IMR-90 (cell line): ENCODE data around the gene MRAP2.

Experiments used
- BHLHE40 ChIP-seq: fragments of 150-350 bp; IDR thresholded peaks from 2 replicates; pipeline ENCODE4 v1.6.1; 2016; ENCODE audit warnings: mild to moderate bottlenecking, low read depth, low read length
- CHD1 ChIP-seq: IDR thresholded peaks from 2 replicates; pipeline ENCODE4 v1.6.1; 2012; ENCODE audit warnings: low read depth, low read length, improper control_type of control experiment
- ELK1 ChIP-seq: fragments of 150-350 bp; IDR thresholded peaks from 2 replicates; pipeline ENCODE4 v1.6.1; 2016; ENCODE audit warnings: low read depth, mild to moderate bottlenecking, low read length, moderate library complexity, borderline replicate concordance
- FOS ChIP-seq: fragments of 150-350 bp; IDR thresholded peaks from 2 replicates; pipeline ENCODE4 v1.6.1; 2016; ENCODE audit warnings: low read depth, low read length
- MAFK ChIP-seq: IDR thresholded peaks from 2 replicates; pipeline ENCODE4 v1.6.1; 2012; ENCODE audit warnings: low read depth, low read length, improper control_type of control experiment
- MXI1 ChIP-seq: IDR thresholded peaks from 2 replicates; pipeline ENCODE4 v1.6.1; 2012; ENCODE audit warnings: low read depth, mild to moderate bottlenecking, low read length, moderate library complexity, borderline replicate concordance
- POLR2A ChIP-seq: IDR thresholded peaks from 2 replicates; pipeline ENCODE4 v1.6.1; 2012; ENCODE audit warnings: mild to moderate bottlenecking, low read depth, low read length
- RAD21 ChIP-seq: IDR thresholded peaks from 2 replicates; pipeline ENCODE4 v1.6.1; 2012; ENCODE audit warnings: low read length, improper control_type of control experiment
- RCOR1 ChIP-seq: IDR thresholded peaks from 2 replicates; pipeline ENCODE4 v1.6.1; 2012; ENCODE audit warnings: mild to moderate bottlenecking, low read length, improper control_type of control experiment; ENCODE audit not compliant: insufficient replicate concordance
- RFX5 ChIP-seq: IDR thresholded peaks from 2 replicates; pipeline ENCODE4 v1.8.0; 2012; ENCODE audit warnings: low read depth, mild to moderate bottlenecking, low read length, moderate library complexity
- SMC3 ChIP-seq: fragments of 150-350 bp; IDR thresholded peaks from 2 replicates; pipeline ENCODE4 v1.6.1; 2016; ENCODE audit warnings: low read depth, mild to moderate bottlenecking, antibody characterized with exemption, low read length, moderate library complexity
- TF ChIP-seq, protein P1 (sequence below): conservative IDR thresholded peaks from 2 replicates; pipeline ENCODE4 v1.5.1; 2012; ENCODE audit warnings: mild to moderate bottlenecking, low read depth, low read length, improper control_type of control experiment
- TF ChIP-seq, protein P2 (sequence below): fragments of 150-350 bp; IDR thresholded peaks from 2 replicates; pipeline ENCODE4 v1.6.1; 2017; ENCODE audit warnings: mild to moderate bottlenecking, antibody characterized with exemption, low read length, low read depth

- TF ChIP-seq, protein P1, sequence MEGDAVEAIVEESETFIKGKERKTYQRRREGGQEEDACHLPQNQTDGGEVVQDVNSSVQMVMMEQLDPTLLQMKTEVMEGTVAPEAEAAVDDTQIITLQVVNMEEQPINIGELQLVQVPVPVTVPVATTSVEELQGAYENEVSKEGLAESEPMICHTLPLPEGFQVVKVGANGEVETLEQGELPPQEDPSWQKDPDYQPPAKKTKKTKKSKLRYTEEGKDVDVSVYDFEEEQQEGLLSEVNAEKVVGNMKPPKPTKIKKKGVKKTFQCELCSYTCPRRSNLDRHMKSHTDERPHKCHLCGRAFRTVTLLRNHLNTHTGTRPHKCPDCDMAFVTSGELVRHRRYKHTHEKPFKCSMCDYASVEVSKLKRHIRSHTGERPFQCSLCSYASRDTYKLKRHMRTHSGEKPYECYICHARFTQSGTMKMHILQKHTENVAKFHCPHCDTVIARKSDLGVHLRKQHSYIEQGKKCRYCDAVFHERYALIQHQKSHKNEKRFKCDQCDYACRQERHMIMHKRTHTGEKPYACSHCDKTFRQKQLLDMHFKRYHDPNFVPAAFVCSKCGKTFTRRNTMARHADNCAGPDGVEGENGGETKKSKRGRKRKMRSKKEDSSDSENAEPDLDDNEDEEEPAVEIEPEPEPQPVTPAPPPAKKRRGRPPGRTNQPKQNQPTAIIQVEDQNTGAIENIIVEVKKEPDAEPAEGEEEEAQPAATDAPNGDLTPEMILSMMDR, result no peak
- TF ChIP-seq RAD21, result no peak
- TF ChIP-seq RFX5, result no peak
- no peak for TF ChIP-seq MAFK
- no peak for TF ChIP-seq FOS
- TF ChIP-seq, protein P2, sequence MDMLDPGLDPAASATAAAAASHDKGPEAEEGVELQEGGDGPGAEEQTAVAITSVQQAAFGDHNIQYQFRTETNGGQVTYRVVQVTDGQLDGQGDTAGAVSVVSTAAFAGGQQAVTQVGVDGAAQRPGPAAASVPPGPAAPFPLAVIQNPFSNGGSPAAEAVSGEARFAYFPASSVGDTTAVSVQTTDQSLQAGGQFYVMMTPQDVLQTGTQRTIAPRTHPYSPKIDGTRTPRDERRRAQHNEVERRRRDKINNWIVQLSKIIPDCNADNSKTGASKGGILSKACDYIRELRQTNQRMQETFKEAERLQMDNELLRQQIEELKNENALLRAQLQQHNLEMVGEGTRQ, result no peak
- TF ChIP-seq POLR2A, result no peak
- no peak for TF ChIP-seq SMC3
- TF ChIP-seq MXI1, result no peak
- TF ChIP-seq BHLHE40, result no peak
- no peak for TF ChIP-seq ELK1
- TF ChIP-seq CHD1, result no peak
- TF ChIP-seq RCOR1, result no peak
These were observed 102.9 kb downstream of the MRAP2 start for GRCh38 chr6:84136364-84137050.
